HG03175 (cell line): ENCODE data around the gene ROPN1.

ENCODE experiments used
- ATAC-seq: cut with Tn5 transposase; IDR thresholded peaks from one replicate; pipeline ENCODE4 v1.9.1; 2021; ENCODE audit warnings: mild to moderate bottlenecking, moderate library complexity; ENCODE audit not compliant: unreplicated experiment

The ROPN1 gene

DNA sequence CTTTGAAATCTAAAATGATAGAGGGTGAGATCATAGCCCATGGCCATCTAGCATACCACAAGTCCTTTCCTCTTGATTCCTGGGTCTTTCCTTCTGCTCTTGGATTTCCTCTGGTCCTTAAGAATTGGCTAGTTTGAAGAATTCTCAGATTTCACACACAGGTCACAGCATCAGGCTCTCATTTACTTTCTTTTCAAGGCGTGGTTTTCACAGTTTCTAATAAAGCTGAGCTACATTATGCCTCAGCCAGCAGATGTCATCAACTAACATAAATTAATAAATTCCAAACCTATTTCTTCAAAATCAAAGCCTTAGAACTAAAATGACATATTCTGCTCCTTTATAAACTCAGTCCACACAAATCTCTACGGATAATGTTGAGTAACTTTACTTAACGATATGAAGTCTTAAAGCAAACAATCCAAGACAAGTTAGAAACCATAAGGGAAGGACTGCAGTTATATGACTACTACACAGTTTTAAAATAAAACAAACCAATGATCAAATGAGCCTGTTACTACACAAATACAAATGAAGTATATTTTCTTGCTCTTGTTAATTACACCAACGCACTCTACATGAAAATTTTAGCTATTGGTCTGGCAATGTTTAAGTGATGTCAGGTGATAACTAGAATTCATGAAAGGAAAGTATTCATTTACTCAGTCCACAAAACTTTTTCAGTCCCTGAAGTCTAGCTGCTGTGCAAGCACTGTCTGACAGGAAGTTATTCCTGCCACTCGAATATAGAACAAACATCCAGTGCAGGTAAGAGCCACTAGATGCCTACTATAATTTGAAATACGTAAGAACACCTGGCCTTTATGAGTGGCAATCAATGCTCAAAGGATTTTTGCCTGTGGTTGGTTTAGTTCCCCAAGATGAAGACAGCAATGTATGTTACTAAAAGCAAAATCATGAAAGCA is 40.1 kb downstream of the ROPN1 start:
- no peak for ATAC-seq

DNA sequence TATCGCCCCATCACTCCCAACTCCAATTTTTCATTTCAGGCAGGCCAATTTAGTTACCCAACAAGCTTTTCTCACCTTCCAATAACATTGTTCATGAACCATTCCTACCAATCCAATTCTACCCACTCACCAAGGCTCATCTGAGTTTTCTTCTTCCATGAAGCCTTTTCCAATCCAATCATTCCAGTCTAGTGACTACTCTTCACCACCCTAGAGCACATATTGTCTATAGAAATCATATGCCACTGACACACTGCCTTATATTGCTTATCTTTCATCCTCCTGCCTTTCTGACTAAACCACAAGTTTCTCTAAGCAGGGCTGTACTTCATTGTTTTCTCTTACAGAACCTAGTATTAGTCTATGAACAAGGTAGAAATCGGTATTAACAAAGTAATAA is 42.3 kb downstream of the ROPN1 start:
- ATAC-seq: no peak

DNA sequence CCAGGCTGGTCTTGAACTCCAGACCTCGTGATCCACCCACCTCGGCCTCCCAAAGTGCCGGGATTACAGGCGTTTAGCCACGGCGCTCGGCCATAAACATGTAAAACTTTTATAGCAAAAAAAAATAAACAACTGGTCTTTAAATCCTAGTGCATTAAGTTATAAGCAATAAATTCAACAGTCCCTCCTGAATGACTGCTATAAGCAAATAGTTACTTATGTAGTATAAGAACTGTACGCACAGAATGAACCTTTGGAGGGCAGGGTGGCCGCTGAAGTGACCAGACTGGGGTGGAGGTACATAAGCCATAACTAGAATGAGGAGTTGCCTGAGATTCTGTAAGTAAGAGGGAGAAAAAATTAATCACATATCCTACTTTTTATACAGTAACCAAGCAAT is 43.5 kb downstream of the ROPN1 start:
- ATAC-seq: no peak

DNA sequence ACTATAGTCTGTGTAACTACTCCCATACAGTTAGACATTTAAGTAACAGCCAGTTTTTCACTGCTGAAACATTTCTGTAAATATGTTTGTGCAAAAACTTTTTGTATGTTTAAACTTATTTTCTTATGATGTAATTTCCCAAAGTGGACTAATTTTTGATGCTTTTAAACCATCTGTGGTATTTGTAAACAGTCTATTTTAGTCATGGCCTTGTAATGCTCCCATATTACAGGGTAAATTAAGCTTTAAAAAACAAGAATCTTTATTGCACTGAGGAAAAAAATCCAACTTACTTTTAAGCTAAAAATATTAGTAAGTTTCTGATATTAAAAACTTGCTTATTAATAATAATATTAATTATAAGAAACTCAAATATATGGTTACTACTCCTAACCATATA is 44.4 kb downstream of the ROPN1 start:
- ATAC-seq: no peak

DNA sequence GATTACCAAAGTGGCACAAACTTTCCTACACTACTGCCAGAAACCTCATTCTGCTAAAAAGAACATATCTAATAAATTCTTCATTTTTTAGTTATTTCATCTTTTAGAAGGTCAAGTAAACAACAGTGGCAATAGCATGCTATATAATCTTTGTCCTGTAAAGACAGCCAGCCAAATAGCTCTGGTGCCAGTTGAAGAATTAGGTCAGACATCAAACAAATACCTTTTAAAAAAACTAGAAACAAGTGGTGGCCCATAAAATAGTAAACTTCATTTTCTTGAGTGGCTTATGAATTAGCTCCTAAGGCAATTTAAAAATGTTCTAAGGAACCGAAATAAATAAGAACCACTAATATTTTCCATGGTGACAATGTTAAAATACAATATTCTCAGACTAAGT is 50.4 kb downstream of the ROPN1 start:
- no peak for ATAC-seq

DNA sequence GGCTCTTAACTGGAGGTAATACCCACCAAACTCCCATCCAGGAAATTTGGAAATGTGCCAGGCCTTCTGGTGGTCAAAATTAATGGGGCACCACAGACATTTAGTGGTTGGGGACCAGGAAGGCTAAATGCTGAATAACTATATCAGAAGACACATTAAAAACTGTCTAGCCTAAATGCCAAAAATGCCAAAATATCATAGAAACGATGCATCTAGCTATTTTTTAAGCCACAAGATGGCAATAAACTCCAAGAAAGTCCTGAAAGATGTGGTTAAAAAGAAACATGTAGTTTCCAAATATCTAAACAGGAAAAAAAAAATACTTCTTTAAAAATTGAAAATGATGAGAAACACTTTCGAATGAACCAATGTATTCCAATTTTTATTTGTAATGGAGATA is 50.8 kb downstream of the ROPN1 start:
- no peak for ATAC-seq

DNA sequence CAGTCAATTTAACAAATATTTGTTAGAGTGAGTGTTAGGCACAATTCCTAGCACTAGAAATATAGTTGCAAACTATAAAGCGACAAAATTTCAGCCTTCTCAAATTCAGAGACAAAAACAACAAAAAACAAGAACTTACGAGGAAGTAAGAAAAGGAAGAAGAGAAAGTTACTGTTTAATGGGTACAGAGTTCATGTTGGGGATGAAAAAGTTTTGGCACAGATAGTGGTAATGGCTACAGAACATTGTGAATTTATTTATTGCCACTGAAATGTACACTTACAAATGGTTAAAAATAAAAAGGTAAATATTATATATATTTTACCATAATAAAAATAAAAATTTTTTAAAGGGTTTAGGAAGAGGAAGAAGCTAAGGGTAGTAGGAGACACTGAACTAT is 52.2 kb downstream of the ROPN1 start:
- ATAC-seq: no peak

DNA sequence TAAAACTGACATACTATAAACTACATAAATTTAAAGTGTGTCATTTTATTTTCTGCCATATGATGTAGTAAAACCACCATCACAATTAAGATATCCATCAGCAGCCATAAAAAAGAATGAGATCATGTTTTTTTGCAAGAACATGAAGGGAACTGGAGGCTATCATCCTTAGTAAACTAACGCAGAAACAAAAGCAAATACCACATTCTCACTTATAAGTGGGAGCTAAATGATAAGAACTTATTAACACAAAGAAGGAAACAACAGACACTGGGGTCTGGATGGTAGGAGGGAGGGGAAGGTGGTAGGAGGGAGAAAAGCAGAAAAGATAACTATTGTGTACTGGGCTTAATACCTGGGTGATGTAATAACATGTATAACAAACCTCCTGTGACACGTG is 55.5 kb downstream of the ROPN1 start:
- ATAC-seq: no peak

DNA sequence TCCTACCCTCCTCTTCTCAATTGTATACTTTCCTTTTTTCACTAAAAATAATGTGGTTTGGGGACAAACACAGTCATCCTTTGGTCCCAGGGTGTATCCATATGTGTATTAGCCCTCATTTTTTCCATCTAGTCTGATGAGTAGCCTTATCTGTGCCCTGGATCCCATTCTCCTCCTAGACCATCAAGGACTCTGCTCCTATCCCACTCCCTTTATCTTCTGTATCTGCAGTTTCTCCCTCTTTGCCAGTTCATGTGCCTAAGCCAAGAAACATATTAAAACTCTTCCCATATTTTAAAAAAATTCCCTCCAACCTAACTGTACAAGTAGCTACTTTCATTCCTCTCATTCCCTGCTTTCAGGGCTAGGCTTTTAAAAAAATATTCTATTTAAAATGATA is 56.1 kb downstream of the ROPN1 start:
- no peak for ATAC-seq

DNA sequence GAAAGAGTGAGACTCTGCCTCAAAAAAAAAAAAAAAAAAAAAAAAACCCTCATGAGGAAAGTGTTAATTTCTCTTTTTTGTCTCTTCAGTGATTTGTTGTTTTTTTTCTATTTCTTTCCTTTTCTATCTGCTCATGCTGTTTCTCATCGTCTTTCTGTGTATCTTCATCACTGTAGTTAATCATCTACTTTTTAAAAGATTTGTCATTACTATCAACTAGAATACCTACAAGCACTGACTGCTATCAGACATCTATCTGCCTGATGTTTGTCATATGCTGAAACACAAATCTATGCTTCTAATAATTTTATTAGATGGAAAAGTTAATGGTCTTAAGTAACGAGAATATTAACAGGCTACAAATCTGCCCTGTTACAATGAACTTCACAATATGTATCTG is 57.7 kb downstream of the ROPN1 start:
- no peak for ATAC-seq

DNA sequence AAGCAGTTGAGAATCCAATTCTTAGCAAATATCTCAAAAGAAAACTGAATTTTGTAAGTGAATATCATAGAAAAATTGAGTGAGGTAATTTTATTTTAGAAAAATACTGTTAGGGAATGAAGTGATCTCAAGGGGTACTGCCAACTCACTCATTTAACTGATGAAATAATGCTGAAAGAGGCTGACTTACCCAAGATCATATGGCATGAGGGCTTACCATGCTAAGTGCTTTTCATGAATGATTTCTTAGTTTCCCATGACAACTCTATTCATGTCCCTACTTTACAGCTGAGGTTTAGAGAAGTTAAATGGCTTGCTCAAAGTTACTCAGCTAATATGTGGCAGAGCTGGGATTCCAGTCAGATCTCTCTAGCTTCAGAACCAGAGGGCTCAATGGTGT is 61.5 kb downstream of the ROPN1 start:
- ATAC-seq: no peak

DNA sequence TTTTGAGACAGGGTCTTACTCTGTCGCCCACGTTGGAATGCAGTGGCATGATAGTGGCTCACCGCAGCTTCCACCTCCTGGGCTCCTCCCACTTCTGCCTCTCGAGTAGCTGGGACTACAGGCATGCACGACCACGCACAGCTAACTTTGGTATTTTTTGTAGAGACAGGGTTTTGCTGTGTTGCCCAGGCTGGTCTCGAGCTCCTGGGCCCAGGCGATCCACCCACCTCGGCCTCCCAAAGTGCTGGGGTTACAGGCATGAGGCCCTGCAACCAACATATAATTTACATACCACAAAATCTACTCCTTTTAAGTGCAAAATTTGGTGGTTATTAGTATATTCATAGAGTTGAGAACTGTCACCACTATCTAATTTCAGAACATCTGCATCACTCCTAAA is 62.6 kb downstream of the ROPN1 start:
- ATAC-seq: no peak

DNA sequence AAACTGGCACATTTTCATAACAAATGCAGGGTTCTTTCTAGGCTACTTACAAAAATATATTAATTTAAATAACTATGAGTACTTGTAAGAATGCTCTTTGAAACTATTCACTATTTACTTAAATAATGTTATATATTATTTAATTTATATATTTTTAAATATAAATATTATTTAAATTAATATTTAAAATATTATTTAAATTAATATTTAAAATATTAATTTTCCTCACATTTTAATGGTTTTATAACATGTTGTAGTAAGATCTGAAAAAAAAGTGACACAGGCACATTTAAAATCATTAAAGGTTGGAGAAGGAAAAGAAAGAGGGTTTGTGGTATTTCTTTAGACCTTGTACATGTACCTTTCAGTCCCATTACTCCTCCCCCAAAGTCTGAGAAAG is 65.5 kb downstream of the ROPN1 start:
- no peak for ATAC-seq

DNA sequence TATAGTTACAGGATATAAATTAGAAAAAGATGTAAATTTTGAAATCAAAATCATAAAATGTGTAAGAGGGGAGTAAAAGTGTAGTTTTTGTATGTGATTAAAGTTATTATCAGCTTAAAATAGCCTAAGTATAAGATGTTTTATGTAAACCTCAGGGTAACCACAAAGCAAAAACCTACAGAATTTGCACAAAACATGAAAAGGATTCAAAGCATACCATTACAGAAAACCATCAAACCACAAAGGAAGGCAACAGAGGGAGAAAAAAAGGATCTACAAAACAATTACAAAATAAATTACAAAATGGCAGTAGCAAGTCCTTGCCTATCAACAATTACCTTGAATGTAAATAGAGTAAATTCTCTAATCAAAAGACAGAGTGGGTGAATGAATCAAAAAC is 71.1 kb downstream of the ROPN1 start:
- ATAC-seq: no peak

DNA sequence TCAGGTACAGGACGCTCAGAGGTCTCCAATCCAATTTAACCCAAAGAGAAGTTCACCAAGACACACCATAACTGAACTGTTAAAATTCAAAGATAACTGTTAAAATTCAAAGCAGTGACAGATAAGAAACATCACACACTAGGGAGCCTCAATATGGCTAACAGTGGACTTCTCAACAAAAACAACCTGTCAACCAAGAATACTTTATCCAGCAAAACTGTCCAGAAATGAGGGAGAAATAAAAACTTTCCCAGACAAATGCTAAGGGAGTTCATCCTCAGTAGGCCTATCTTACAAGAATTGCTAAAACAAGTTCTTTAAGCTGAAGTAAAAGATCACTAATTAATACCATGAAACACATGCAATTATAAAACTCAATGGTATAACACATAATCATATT is 71.5 kb downstream of the ROPN1 start:
- no peak for ATAC-seq

DNA sequence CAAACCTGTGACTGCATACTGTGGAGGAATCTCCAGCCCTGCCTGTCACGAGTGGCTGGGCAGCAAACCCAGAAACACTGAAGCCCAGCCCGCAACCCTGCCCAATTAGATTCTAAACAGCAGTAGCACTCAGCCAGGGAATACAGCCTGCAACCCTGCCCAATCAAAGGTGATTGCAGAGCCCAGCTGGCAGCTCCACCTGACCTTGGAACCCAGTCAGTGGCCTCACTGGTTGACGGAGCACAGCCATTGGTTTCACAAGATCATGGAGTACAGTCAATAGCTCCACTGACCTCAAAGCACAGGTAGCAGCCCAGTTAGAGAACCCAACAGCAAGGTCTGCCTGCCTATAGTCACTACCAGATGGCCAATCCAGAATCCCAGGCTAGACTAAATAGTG is 72.6 kb downstream of the ROPN1 start:
- no peak for ATAC-seq
